GM20431 (cell line): ENCODE results near the gene HLA-DQB1.
"Not testable (repeated sequence)": the region's sequence is repeated elsewhere in the genome, so short reads cannot be mapped to it uniquely, and the experiment has no call there.

Experiments
- in situ Hi-C: fragments of 300-500 bp; cut with MseI, MboI; formaldehyde crosslinking; loops from one replicate; pipeline ENCODE4 v1.15.0; 2020; ENCODE audit warnings: low sequenced_read_pairs; ENCODE audit not compliant: unreplicated experiment

Gene HLA-DQB1

DNA sequence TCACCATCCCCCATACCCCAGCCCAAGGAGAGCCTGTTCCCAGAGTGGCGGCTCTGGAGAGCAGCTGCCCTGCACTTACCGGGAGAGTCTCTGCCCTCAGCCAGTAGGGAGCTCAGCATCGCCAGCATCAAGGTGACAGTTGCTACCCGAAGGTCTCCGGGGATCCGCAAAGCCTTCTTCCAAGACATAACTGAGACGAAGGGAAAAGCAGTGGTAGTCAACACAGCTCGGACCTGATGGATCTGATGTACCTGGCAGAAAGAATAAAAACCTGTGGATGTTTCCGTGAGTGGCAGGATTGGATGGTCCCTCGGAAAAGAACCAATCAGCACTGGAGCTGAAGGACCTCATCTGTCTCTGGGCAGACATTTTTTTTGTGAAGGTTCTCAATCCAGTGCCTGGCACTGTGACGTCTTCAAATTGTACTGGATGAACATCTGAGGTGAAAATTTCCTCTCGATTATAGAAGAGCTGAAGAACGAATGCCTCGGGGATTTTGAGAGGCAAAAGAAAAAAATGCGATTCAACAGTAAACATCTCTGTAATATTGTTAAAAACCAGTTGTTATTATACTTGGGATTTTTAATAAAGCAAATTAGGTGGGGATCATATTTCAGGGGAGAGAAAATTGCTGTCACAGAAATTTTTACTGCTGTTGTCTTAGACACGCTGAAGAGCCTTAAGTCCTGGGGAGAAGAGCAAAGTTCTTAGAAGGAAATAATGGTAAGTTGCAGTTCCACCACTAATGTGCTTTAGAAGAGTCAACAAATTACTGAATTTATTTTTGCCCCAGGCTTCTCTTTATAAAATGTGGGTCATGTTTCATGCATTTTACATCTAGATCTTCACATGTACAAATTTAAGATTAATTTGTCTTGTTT is at the start of gene HLA-DQB1:
TSS of gene HLA-DQB1 (minus strand) at position 238 of the 881 bp plus-strand sequence. CDS start at position 188, 50 bp downstream.
- in situ Hi-C loops, result no loop called here

- in situ Hi-C loops, result no loop called here
These were observed 46.8 kb upstream of the HLA-DQB1 start for GRCh38 chr6:32713241-32713640.

GRCh38 chr6:32709625-32710024 is 43.2 kb upstream of the HLA-DQB1 start:
- in situ Hi-C loops, result no loop called here

DNA sequence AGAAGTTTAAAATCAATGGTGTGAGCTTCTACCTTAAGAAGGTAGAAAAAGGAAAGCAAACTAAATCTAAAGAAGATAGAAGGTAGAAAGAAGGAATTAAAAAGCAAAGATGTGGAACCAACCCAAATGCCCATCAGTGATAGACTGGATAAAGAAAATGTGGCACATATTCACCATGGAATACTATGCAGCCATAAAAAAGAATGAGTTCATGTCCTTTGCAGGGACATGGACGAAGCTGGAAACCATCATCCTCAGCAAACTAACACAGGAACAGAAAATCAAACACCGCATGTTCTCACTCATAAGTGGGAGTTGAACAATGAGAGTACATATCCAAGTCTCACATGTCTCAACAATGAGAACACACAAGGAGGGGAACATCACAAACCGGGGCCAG is 38.7 kb upstream of the HLA-DQB1 start:
- in situ Hi-C loops, result not testable (repeated sequence)

- in situ Hi-C loops, result no loop called here
These were observed 36.9 kb upstream of the HLA-DQB1 start for GRCh38 chr6:32703347-32703746.

DNA sequence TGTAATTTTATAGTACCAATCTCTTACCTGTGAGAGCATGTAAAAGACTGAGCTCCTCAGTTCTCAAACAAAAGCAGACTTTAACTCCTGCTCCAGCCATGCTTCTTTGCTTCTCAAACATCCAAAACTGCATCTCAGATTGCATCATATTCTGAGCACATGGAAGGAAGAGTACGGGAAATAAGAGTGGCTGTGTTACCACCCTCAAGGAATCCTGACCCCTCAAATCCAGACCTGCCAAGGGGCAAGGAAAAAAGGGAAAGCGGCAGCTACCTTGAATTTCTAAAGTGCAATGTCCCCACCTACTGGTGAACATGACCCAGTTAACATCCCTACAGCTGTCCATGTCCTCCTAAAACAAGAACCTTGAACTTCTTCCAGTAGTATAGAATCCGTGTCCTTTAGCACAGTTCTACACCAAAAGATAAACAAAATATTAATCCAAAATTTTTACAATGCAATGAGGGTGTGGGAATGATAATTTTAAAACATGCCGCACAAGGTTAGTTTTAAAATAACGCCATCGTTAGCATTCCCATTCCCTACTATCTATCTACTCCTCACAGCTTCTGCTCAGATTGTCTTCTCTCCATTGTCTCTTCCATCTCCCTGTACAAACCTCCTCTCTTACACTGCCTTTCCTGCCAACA is 34.1 kb upstream of the HLA-DQB1 start:
- in situ Hi-C loops, result no loop called here

- in situ Hi-C loops, result loop anchor here (10.0 kb wide), 1 partner anchor 282 kb away; no protein-coding TSS in a partner anchor
These were observed 30.6 kb upstream of the HLA-DQB1 start for GRCh38 chr6:32697031-32697430.

- in situ Hi-C loops, result loop anchor here (10.0 kb wide), 1 partner anchor 277 kb away; no protein-coding TSS in a partner anchor
These were observed 25.6 kb upstream of the HLA-DQB1 start for GRCh38 chr6:32692019-32692418.

- in situ Hi-C loops, result loop anchor here (10.0 kb wide), 1 partner anchor 275 kb away; no protein-coding TSS in a partner anchor
These were observed 23.4 kb upstream of the HLA-DQB1 start for GRCh38 chr6:32689531-32690501.

- in situ Hi-C loops, result no loop called here
These were observed 19.1 kb upstream of the HLA-DQB1 start for GRCh38 chr6:32685603-32686002.

DNA sequence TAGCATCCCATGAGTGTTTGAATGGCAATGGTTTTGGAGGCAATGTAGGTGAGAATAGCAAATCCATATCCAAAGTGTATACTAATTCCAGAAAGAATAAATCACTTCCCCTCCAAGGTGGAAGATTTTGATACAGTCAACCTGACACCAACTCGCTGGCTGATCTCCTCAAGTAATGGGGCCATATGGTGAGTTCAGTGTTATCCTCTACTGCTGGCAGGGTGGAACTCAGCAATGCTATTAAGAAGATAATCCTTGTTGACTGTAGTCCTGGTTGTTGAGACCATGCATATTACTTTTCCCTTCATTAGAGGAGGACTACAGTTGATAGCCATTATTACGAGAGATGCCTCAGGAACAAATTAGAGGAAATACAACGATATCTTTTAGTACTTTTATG is 17.8 kb upstream of the HLA-DQB1 start:
- in situ Hi-C loops, result no loop called here

DNA sequence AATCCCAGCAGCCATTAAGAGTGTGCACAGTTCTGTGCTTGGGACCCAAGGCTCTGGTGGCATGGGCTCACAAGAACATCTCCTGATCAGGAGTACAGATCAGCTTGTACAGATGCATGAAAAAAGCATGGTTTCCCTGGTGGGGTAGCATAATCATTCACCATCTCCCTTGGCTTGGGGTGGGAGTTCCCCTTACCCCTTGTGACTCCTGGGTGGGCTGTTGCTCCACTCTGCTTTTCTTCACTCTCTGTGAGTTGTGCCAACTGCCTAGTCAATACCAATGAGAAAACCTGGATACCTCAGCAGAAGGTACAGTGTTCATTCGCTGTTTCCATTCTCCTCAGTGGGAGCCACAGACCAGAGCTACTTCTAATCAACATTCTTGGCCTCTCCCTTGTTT is 13.6 kb upstream of the HLA-DQB1 start:
- in situ Hi-C loops, result no loop called here

GRCh38 chr6:32679492-32679891 is 13.0 kb upstream of the HLA-DQB1 start:
- in situ Hi-C loops, result no loop called here

- in situ Hi-C loops, result not testable (repeated sequence)
These were observed 7.7 kb upstream of the HLA-DQB1 start for GRCh38 chr6:32674123-32674522.

DNA sequence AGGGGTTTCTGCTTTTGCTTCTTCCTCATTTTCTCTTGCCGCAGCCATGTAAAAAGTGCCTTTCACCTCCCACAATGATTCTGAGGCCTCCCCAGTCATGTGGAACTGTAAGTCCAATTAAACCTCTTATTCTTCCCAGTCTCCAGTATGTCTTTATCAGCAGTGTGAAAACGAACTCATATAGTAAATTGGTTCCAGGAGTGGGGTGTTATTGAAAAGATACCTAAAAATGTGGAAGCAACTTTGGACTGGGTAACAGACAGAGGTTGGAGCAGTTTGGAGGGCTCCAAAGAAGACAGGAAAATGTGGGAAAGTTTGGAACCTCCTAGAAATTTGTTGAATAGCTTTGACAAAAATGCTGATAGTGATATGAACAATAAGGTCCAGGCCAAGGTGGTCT is 5.5 kb upstream of the HLA-DQB1 start:
- in situ Hi-C loops, result not testable (repeated sequence)

DNA sequence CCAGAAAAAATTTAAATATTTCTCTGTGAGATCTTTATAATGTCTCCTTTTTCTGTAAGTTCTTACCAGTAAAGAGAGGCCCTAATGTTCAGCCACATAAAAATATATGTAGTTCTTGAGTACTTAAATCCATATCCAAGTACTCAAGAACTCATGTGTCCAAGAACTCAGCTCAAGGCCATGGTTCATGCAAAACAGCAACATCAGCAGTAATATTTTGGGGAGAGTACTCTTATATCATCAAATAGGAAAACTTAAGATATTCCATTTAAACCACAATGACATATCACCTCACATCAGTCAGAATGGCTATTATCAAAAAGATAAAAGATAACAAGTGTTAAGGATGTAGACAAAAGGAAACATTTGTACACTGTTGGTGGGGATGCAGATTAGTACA is 3.4 kb upstream of the HLA-DQB1 start:
- in situ Hi-C loops, result no loop called here

- in situ Hi-C loops, result no loop called here
These were observed 2.8 kb upstream of the HLA-DQB1 start for GRCh38 chr6:32669240-32669639.

DNA sequence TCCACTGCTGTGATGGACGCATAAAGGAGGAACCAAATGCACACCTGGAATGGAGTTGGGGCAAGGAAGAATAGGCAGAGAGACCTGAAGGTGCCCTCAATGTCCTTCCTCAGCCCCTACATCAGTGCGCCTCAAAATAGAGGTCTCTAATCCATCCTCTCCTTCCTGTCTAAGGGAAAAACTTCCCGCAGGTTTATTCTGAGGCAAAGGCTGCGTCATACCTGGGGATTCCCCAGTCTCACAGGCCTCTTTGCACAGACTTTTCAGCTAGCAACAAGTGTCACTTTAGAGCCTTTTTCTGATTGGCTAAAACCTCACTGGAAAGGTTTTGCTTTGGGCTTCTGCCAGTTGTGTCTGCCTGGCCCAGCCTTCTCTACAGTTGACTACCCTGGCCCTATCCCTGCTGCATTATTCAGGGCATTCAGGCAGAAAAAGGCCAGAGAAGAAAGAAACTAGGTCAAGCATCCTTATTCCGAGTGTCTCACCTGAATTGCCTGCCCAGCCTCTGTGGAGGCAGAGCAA is 1.8 kb upstream of the HLA-DQB1 start:
- in situ Hi-C loops, result no loop called here

DNA sequence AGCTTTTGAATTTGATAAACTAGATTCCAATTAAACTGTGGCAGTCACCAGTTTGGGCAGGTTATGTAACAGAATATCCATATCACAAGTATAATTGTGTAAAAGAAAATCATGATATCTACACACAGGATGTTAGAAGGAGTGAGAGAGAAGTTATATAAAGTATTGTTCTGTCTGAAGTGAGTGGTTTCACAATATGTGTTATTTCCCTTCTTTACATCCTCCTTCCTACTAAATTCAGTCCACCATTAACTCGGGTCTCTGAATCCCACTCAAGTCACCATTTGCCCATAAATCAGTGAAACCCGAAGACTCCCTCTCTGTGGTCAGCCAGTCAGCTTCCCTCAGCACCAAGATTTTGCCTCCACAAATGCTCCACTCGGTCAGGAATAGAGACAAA is 796 bp downstream of the HLA-DQB1 start:
- in situ Hi-C loops, result no loop called here

DNA sequence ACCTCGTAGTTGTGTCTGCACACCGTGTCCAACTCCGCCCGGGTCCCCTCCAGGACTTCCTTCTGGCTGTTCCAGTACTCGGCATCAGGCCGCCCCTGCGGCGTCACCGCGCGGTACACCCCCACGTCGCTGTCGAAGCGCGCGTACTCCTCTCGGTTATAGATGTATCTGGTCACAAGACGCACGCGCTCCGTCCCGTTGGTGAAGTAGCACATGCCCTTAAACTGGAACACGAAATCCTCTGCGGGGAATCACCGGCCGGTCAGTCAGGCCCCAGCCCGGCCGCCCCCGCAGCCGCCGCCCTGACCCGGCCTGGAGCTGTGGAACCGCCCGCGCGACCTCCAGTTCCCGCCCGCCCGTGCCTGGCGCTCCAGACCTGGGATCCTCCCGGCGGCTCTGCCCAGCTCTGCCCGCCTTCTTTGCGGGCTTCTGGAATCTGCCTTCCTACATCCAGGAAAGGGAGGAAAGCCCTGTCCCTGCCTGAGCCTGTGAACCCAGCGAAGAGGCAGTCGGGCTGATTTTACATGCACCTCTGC is 1.6 kb downstream of the HLA-DQB1 start:
- in situ Hi-C loops, result no loop called here
